HG02981 (cell line): ENCODE data around the gene SLC66A2.

Experiments
- ATAC-seq: cut with Tn5 transposase; IDR thresholded peaks from one replicate; pipeline ENCODE4 v1.9.1; 2021; ENCODE audit warnings: mild to moderate bottlenecking, moderate library complexity; ENCODE audit not compliant: unreplicated experiment

Gene SLC66A2

GRCh38 chr18:79938196-79938595 lies 13.3 kb downstream of the SLC66A2 start:
- no peak for ATAC-seq

DNA sequence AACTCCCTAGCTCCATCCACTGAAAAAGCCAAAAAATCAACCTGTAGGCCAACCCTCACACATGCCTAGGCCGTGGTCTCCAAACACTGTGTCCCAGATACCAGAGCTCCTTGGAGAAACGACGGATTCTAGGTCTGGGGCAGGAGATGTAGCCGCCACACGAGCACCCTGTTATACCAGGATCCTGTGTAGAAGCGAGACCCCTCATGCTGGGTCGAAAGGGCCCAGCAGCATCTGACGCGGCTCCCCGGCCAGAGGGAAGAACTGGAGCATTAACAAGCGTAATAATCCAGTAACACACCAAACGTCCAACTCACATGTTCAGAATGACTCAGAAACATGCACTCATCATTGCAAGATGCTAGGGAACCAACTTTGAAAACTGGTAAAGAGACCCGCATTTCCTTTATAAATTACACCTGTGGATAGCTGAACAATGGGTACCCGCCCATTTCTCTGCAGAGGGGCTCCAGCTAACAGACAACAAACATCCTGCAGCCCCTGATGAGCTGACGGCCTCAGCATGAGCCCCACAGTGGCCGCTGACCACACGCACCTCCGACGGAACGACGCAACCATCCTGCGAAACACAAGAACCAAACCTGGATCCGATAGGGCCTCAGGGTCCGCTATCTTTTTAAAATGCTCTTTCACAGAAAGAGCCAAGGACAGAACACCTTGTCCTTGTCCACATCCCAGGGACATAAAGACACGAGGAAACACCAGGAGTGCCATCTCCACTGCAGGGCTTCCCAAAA lies 14.2 kb downstream of the SLC66A2 start:
- no peak for ATAC-seq

DNA sequence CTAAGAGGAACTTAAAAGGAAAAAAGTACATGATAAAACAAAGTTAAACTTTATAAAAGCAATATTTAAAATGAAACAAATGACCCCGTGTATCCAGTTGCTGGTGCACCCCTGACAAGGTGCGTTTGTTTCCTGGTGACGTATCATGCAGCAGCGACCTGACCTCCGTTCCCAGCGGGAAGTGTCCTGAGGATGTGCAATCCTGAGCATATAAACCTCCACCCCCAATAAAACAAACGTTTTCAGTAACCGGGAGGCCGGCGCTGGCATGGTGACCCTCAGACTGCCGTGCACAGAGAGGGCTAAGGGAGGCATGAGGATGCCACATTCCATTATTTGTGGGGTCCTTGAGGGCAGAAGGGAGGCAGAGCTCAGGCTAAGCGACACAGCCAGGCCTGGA lies 14.8 kb downstream of the SLC66A2 start:
- no peak for ATAC-seq

- no peak for ATAC-seq
Measured at GRCh38 chr18:79935925-79936324, 15.5 kb downstream of the SLC66A2 start.

DNA sequence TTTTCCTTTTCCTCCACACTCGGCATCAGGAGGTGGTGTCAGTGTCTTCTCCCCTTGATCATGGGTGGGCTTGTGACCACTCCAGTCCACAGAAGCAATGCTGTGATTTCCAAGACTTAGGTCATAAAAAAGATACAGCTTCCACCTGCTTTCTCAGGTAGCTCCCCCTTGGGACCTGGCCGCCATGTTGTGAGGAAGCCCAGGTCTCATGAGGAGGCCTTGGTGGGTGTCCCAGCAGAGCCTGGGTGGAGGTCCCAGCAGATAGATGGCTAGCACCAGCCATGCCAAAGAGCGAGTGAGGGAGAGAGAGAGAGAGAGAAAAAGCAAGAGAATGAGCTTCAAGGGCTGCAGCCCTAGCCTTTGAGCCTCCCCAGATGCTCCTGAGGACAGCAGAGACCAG lies 16.0 kb downstream of the SLC66A2 start:
- no peak for ATAC-seq

GRCh38 chr18:79935098-79935480 lies 16.4 kb downstream of the SLC66A2 start:
- no peak for ATAC-seq

GRCh38 chr18:79934311-79935097 lies 16.9 kb downstream of the SLC66A2 start:
- no peak for ATAC-seq

DNA sequence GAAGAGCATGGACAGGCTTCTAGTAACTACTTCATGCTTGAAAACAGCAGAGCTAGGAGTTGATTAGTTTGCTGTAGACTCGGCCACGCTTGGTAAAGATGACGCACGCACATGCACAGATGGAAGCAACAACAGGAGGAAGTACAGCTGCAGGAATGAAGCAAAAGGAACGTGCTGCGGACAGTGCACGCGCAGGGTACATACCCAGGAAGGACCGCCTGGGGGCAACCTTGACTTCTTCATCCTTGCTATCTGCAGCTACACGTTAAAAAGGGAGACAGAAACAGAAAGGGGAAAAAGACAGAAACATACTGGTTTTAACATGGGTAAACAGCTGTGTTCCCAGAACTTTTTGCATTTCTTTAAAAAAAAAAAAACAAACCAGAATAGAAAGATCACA lies 17.7 kb downstream of the SLC66A2 start:
- ATAC-seq = no peak

- no peak for ATAC-seq
Measured at GRCh38 chr18:79932907-79933306, 18.5 kb downstream of the SLC66A2 start.

DNA sequence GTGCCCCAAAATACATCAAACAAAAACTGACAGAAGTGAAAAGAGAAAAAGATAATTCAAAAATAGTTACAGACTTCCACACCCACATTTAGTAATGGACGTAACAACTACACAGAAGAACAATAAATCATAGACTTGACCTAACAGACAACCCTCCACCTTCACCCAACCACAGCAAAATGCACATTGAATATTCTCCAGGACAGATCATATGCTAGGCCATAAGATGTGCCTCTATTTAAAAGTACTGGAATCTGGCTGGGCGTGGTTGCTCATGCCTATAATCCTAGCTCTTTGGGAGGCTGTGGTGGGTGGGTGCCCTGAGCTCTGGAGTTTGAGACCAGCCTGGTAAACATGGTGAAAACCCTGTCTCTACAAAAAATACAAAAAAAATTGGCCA lies 20.0 kb downstream of the SLC66A2 start:
- ATAC-seq = no peak

- ATAC-seq = no peak
Measured at GRCh38 chr18:79930020-79930642, 21.3 kb downstream of the SLC66A2 start.

DNA sequence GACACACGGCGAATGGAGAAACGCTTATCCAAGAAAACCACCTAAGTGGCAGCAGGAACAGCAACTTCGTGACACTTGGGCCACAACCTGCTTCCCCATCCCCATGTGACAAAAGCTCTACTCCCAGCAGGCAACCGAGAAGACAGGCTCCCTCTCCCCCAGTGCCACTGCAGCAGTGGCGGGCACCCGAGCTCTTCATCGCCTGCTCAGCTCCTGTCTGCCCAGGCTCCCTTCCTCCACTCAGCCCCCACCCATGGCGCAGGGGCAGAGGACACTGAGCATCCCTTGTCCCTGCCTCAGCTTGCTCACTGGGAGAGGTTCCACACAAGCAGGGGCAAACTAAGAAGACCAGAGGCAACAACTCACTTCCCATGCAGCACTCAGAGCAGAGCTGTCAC lies 22.9 kb downstream of the SLC66A2 start:
- no peak for ATAC-seq

- ATAC-seq = no peak
Measured at GRCh38 chr18:79927607-79928562, 23.6 kb downstream of the SLC66A2 start.

GRCh38 chr18:79926715-79927606 lies 24.5 kb downstream of the SLC66A2 start:
- ATAC-seq = no peak

- no peak for ATAC-seq
Measured at GRCh38 chr18:79926306-79926705, 25.1 kb downstream of the SLC66A2 start.

DNA sequence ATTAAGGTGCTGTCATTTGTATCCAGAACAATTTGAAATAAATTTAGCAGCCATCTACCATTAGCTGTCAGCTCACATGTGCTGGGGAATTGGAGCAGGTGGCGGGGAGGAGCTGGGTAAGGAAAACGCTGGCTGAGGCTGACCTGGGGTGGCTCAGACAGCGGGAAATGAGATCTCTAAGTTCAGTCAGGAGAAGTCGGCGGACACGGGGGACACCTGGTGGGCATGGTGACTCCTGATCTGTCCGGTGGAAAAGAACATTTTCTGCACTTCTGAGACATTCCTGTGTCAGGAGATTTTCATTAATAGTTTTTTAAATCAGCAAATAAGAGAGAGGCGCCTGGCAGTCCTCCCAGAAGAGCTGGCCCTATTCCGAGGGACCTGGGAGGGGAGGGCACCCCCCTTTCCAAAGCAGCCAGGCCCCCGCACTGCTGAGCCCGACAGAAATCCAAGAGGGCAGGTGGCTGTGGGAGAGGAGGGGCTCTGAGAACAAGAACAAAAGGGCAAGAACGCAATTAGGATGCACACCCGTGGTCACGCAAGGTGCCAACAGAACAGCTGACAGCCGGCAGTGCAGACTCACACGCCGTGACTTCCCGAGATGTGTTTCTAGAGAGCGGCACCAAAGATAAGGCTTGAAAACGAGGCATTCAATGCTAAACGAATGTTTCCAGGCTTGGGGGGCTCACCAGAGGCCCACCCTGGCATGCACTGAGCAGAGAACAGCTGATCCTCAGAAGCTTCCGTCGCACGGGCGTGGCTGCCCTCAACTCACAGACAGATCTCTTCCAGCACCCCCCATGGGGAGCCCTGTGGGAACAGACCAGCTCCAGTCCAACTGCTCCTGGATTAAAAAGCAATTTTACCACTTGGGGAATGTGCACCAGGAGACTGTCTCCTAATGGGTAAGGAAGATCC lies 26.4 kb downstream of the SLC66A2 start:
- no peak for ATAC-seq

- ATAC-seq = no peak
Measured at GRCh38 chr18:79923896-79924585, 27.4 kb downstream of the SLC66A2 start.

DNA sequence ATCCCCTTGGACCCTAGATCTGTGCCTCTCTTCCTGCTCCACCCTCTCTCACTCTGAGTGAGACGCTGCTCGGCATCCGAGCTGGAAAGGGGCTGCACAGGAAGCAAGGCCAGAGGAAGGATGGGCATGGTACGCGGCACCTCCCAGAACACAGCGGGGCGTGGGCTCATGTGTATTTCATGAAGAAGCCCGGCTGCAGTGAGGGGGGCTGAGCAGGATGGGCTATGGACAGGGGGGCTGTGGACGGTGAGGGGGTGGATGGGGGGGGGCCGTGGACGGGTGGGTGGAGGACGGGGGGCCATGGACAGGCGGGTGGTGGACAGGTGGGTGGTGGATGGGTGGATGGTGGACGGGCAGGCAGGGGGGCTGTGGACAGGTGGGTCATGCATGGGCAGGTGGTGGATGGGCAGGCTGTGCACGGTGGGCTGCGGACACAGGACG lies 28.5 kb downstream of the SLC66A2 start:
- ATAC-seq = no peak
